ENCODE results near the gene ROBO1.

ROBO1 gene

GRCh38 chr3:79002465-79003372, 765.1 kb downstream of the ROBO1 start:
- DNase-seq = no peak

GRCh38 chr3:79001255-79001654, 766.5 kb downstream of the ROBO1 start:
- DNase-seq = no peak

GRCh38 chr3:78999139-78999538, 768.7 kb downstream of the ROBO1 start:
- no peak for DNase-seq

- DNase-seq = no peak
Observed at GRCh38 chr3:78995087-78995486, 772.7 kb downstream of the ROBO1 start.

- DNase-seq = no peak
Observed at GRCh38 chr3:78994174-78995027, 773.4 kb downstream of the ROBO1 start.

- no peak for DNase-seq
Observed at GRCh38 chr3:78993375-78993774, 774.4 kb downstream of the ROBO1 start.

- no peak for DNase-seq
Observed at GRCh38 chr3:78992830-78993229, 775.0 kb downstream of the ROBO1 start.

GRCh38 chr3:78992400-78992799, 775.4 kb downstream of the ROBO1 start:
- DNase-seq = no peak

- no peak for DNase-seq
Observed at GRCh38 chr3:78991656-78992055, 776.1 kb downstream of the ROBO1 start.

GRCh38 chr3:78990156-78990555, 777.6 kb downstream of the ROBO1 start:
- no peak for DNase-seq

- DNase-seq = no peak
Observed at GRCh38 chr3:78988324-78988723, 779.5 kb downstream of the ROBO1 start.

GRCh38 chr3:78986416-78987101, 781.2 kb downstream of the ROBO1 start:
- DNase-seq = no peak

GRCh38 chr3:78985981-78986380, 781.8 kb downstream of the ROBO1 start:
- no peak for DNase-seq

GRCh38 chr3:78979028-78979427, 788.8 kb downstream of the ROBO1 start:
- no peak for DNase-seq

- DNase-seq = no peak
Observed at GRCh38 chr3:78978037-78978436, 789.8 kb downstream of the ROBO1 start.

- DNase-seq = no peak
Observed at GRCh38 chr3:78977073-78977472, 790.7 kb downstream of the ROBO1 start.

GRCh38 chr3:78976200-78976599, 791.6 kb downstream of the ROBO1 start:
- no peak for DNase-seq

- DNase-seq = no peak
Observed at GRCh38 chr3:78974181-78974790, 793.5 kb downstream of the ROBO1 start.

- no peak for DNase-seq
Observed at GRCh38 chr3:78972617-78973301, 795.0 kb downstream of the ROBO1 start.

GRCh38 chr3:78970656-78971055, 797.1 kb downstream of the ROBO1 start:
- no peak for DNase-seq

- no peak for DNase-seq
Observed at GRCh38 chr3:78969483-78969882, 798.3 kb downstream of the ROBO1 start.

GRCh38 chr3:78967061-78967460, 800.7 kb downstream of the ROBO1 start:
- DNase-seq = no peak
